ENCODE results near the gene ZNF573.

ZNF573 gene

DNA sequence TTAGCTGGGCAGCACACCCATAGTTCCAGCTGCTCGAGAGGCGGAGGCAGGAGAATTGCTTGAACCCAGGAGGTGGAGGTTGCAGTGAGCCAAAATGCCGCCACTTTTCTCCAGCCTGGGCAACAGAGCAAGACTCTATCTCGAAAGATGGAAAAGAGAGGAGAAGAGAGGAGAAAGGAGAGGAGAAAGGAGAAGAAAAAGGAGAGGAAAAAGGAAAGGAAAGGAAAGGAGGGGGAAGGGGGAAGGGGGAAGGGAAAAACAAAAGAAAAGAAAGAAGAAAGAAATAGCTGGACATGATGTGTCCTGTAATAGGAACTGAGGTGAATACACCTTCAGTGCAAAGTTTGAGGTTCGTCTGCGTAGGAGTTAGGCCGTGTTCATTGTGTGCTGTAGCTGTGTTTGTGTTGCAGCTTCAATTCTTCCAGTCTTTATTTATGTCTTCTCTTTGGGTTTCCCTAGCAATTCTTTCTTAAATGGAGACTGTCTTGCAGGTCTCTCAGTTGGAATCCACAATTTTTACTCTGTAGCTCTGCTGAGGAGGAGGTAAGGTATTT is 73.3 kb downstream of the ZNF573 start:
- DNase-seq: no peak
- TF ChIP-seq, protein P1, sequence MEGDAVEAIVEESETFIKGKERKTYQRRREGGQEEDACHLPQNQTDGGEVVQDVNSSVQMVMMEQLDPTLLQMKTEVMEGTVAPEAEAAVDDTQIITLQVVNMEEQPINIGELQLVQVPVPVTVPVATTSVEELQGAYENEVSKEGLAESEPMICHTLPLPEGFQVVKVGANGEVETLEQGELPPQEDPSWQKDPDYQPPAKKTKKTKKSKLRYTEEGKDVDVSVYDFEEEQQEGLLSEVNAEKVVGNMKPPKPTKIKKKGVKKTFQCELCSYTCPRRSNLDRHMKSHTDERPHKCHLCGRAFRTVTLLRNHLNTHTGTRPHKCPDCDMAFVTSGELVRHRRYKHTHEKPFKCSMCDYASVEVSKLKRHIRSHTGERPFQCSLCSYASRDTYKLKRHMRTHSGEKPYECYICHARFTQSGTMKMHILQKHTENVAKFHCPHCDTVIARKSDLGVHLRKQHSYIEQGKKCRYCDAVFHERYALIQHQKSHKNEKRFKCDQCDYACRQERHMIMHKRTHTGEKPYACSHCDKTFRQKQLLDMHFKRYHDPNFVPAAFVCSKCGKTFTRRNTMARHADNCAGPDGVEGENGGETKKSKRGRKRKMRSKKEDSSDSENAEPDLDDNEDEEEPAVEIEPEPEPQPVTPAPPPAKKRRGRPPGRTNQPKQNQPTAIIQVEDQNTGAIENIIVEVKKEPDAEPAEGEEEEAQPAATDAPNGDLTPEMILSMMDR (IDR thresholded peaks at IDR 0.05): no peak
- H3K27me3 Mint-ChIP-seq (ENCODE audit: low read depth, poor library complexity): no peaks in the 10 kb centered on the region
- H3K36me3 Mint-ChIP-seq (ENCODE audit: low read depth): peaks cover 100% of the 10 kb centered on the region
- no peaks in the 10 kb centered on the region for H3K4me1 Mint-ChIP-seq
- no peak overlapping the region for H3K4me3 Mint-ChIP-seq
- H3K9me3 Mint-ChIP-seq: peaks cover 89% of the 10 kb centered on the region
- no peak overlapping the region for H3K27ac Mint-ChIP-seq

DNA sequence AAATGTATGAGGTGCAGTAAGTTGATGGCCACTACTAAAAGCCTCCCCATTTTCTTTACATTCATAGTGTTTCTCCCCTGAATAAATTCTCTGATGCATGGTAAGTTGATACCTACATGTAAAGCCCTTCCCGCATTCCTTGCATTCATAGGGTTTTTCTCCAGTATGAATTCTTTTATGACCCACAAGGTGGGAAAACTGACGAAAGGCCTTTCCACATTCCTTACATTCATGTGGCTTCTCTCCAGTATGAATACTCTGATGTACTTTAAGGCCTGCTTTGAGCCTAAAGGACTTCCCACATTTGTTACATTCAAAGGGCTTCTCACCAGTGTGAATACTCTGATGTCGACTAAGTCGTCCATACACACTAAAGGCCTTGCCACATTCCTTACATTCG is 80.3 kb downstream of the ZNF573 start:
- H3K27ac Mint-ChIP-seq: no peak overlapping the region
- H3K4me1 Mint-ChIP-seq: no peaks in the 10 kb centered on the region
- TF ChIP-seq, protein P1 (IDR thresholded peaks at IDR 0.05): no peak
- DNase-seq: no peak
- H3K4me3 Mint-ChIP-seq: no peak overlapping the region
- peaks cover 5% of the 10 kb centered on the region for H3K27me3 Mint-ChIP-seq (ENCODE audit: low read depth, poor library complexity)
- peaks cover 91% of the 10 kb centered on the region for H3K36me3 Mint-ChIP-seq (ENCODE audit: low read depth)
- H3K9me3 Mint-ChIP-seq: peaks cover 86% of the 10 kb centered on the region

DNA sequence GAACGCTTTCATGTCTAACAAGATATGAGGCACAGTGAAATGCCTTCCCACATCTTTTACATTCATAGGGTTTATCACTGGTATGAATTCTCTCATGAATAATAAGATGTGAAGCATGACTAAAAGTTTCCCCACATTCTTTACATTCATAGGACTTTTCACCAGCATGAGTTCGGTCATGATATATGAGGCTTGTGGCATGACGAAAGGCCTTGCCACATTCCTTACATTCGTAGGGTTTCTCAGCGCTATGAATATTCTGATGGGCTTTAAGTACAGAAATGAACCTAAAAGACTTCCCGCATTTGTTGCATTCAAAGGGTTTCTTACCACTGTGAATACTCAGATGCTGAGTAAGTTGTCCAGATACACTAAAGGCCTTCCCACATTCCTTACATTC is 81.2 kb downstream of the ZNF573 start:
- TF ChIP-seq, protein P1 (IDR thresholded peaks at IDR 0.05): no peak
- H3K27ac Mint-ChIP-seq: no peak overlapping the region
- H3K4me3 Mint-ChIP-seq: no peak overlapping the region
- DNase-seq: no peak
- H3K9me3 Mint-ChIP-seq: peaks cover 85% of the 10 kb centered on the region
- H3K4me1 Mint-ChIP-seq: no peaks in the 10 kb centered on the region
- H3K27me3 Mint-ChIP-seq (ENCODE audit: low read depth, poor library complexity): peaks cover 5% of the 10 kb centered on the region
- H3K36me3 Mint-ChIP-seq (ENCODE audit: low read depth): peaks cover 89% of the 10 kb centered on the region

DNA sequence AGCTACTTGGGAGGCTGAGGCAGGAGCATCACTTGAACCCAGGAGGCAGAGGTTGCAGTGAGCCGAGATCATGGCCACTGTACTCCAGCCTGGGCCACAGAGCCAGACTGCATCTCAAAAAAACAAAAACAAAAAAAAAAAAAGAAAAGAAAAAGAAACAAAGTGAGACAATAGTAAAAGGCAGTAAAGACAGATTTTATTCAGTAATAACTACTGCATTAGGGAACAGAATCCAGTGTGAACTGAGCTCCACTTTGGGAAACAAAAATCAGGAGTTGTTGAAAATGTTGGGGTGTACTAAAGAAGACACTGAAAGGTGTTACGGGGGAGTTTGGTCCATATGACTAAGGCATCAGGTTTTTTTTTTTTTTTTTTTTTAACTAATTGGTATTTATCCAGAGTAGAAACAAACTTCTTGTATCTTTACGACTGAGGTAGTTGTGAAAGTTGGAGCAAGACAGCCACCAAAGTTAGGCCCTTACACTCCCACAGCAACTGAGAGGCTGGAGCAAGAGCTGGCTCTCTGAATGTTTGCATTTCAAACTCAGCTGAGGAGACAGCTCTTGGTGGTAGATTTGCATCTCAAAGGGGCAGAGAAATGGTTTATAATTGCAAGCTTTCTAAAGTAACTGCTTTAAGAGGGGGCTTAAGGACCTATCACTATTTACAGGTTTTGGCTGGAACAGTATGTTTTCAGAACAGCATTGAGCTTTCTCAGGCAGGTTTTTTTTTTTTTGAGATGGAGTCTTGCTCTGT is 84.1 kb downstream of the ZNF573 start:
- Mint-ChIP-seq H3K4me1 (peaks cover 9% of the 10 kb centered on the region), H3K27me3 (ENCODE audit: low read depth, poor library complexity) (peaks cover 5% of the 10 kb centered on the region), H3K4me3 (no peak overlapping the region), H3K27ac (no peak overlapping the region), H3K9me3 (peaks cover 77% of the 10 kb centered on the region), H3K36me3 (ENCODE audit: low read depth) (peaks cover 72% of the 10 kb centered on the region)
- TF ChIP-seq, protein P1 (IDR thresholded peaks at IDR 0.05): no peak
- DNase-seq: no peak

DNA sequence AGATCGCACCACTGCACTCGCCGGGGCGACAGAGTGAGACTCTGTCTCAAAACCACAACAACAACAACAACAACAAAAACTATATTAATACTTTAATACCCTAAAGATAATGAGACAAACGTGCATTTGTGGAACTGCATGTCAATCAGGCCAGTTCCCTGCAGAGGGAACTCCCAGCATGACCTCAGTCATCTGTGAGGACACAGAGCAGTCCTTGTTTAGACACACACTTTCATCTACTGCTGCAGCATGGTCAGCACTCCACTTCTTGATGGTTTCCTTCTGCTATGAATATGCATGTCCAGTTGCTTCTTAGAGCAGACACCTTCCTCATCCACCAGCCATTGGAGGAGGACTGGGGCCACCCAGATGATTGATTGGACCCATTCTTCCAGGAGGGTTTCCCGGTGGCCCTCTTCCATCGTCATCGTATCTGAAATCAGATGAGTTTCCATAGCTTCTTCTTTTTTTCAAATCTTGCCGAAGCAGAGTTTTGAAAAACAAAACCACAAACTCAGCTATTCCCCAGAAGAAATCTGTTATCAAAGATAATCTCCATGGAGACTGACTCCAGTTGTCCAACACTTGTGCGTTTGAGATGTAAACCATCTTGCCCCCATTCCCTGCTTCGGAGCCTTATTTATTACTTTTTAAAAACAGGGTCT is 86.3 kb downstream of the ZNF573 start:
- H3K27ac Mint-ChIP-seq: no peak overlapping the region
- H3K27me3 Mint-ChIP-seq (ENCODE audit: low read depth, poor library complexity): peaks cover 5% of the 10 kb centered on the region
- H3K36me3 Mint-ChIP-seq (ENCODE audit: low read depth): peaks cover 68% of the 10 kb centered on the region
- peaks cover 73% of the 10 kb centered on the region for H3K9me3 Mint-ChIP-seq
- peak overlapping the region; percentile 52 for H3K4me3 Mint-ChIP-seq
- TF ChIP-seq, protein P1 (IDR thresholded peaks at IDR 0.05): no peak
- no peak for DNase-seq
- H3K4me1 Mint-ChIP-seq: peaks cover 9% of the 10 kb centered on the region

Measured in nephron progenitor cell (in vitro differentiated cells).